HepG2 (cell line): ENCODE measurements around the gene GFAP. TPM values are rescaled to one million over a fixed set of nuclear protein-coding genes. Genes with fewer than 3 reads are reported as not detected.
A peak's percentile ranks its signal among the peaks of the same experiment; 100 is the strongest.

Experiments
- ADNP ChIP-seq: sonication (generic); formaldehyde crosslinking; IDR thresholded peaks from 2 replicates; pipeline ENCODE4 v1.4.0; 2020; ENCODE audit warnings: missing genetic modification reagents
- HNF4G ChIP-seq, 2 experiments: sonication (generic) in 1 of 2; formaldehyde crosslinking in 1 of 2; IDR thresholded peaks; 2 replicates each; pipeline versions ENCODE4 v1.4.0 to v1.6.1; 2011 to 2020; ENCODE audit warnings: borderline replicate concordance in 2 of 2, low read depth in 2 of 2, mild to moderate bottlenecking in 2 of 2, low read length in 1 of 2, missing genetic modification reagents in 1 of 2, moderate library complexity in 1 of 2
- HNRNPLL ChIP-seq: fragments of 200-400 bp; formaldehyde crosslinking; IDR thresholded peaks from 2 replicates; pipeline ENCODE4 v1.6.1; 2017; ENCODE audit warnings: mild to moderate bottlenecking, low read depth, low read length; ENCODE audit not compliant: poor library complexity, severe bottlenecking
- KLF15 ChIP-seq: sonication (generic); formaldehyde crosslinking; IDR thresholded peaks from 2 replicates; pipeline ENCODE4 v1.8.1; 2023; ENCODE audit warnings: borderline replicate concordance, mild to moderate bottlenecking, inconsistent platforms, missing genetic modification reagents, mixed read lengths
- MAZ ChIP-seq, 2 experiments: sonication (generic) in 1 of 2; formaldehyde crosslinking in 1 of 2; IDR thresholded peaks; 2 replicates each; pipeline versions ENCODE4 v1.5.0 to v1.6.1; 2012 to 2020; ENCODE audit warnings: low read depth in 2 of 2, mild to moderate bottlenecking in 2 of 2, borderline replicate concordance in 1 of 2, improper control_type of control experiment in 1 of 2, low read length in 1 of 2, missing genetic modification reagents in 1 of 2, moderate library complexity in 1 of 2
- NBN ChIP-seq: fragments of 450-650 bp; conservative IDR thresholded peaks from 2 replicates; pipeline ENCODE4 v1.6.1; 2017
- NFE2 ChIP-seq: sonication (generic); formaldehyde crosslinking; IDR thresholded peaks from 2 replicates; pipeline ENCODE4 v1.4.0; 2020; ENCODE audit warnings: missing genetic modification reagents
- NFYB ChIP-seq: sonication (generic); formaldehyde crosslinking; IDR thresholded peaks from 2 replicates; pipeline ENCODE4 v1.4.0; 2020; ENCODE audit warnings: missing genetic modification reagents
- NPAS2 ChIP-seq: sonication (generic); formaldehyde crosslinking; IDR thresholded peaks from 2 replicates; pipeline ENCODE4 v1.8.0; 2022; ENCODE audit warnings: mild to moderate bottlenecking, missing genetic modification reagents, borderline replicate concordance
- PHF20 ChIP-seq: sonication (generic); formaldehyde crosslinking; IDR thresholded peaks from 2 replicates; pipeline ENCODE4 v1.5.0; 2020; ENCODE audit warnings: mild to moderate bottlenecking, missing genetic modification reagents
- RBM39 ChIP-seq: fragments of 200-400 bp; formaldehyde crosslinking; IDR thresholded peaks from one replicate; pipeline ENCODE4 v1.6.1; 2018; ENCODE audit warnings: antibody characterized with exemption, mild to moderate bottlenecking, low read depth, low read length; ENCODE audit not compliant: poor library complexity, severe bottlenecking
- TSC22D2 ChIP-seq: sonication (generic); formaldehyde crosslinking; IDR thresholded peaks from 2 replicates; pipeline ENCODE4 v1.5.1; 2020; ENCODE audit warnings: missing genetic modification reagents, mild to moderate bottlenecking, borderline replicate concordance
- ZNF124 ChIP-seq: sonication (generic); formaldehyde crosslinking; IDR thresholded peaks from 2 replicates; pipeline ENCODE4 v1.4.0; 2020; ENCODE audit warnings: missing genetic modification reagents
- ZNF30 ChIP-seq: sonication (generic); formaldehyde crosslinking; IDR thresholded peaks from 2 replicates; pipeline ENCODE4 v1.5.0; 2020; ENCODE audit warnings: mild to moderate bottlenecking, missing genetic modification reagents
- ZNF326 ChIP-seq: sonication (generic); formaldehyde crosslinking; IDR thresholded peaks from 2 replicates; pipeline ENCODE4 v1.4.0; 2020; ENCODE audit warnings: missing genetic modification reagents, borderline replicate concordance
- ZNF616 ChIP-seq: sonication (generic); formaldehyde crosslinking; IDR thresholded peaks from 2 replicates; pipeline ENCODE4 v1.5.0; 2020; ENCODE audit warnings: low read depth, mild to moderate bottlenecking, missing genetic modification reagents
- ZNF782 ChIP-seq: sonication (generic); formaldehyde crosslinking; IDR thresholded peaks from 2 replicates; pipeline ENCODE4 v1.4.0; 2020; ENCODE audit warnings: missing genetic modification reagents, mild to moderate bottlenecking, borderline replicate concordance
- ZSCAN30 ChIP-seq: sonication (generic); formaldehyde crosslinking; IDR thresholded peaks from 2 replicates; pipeline ENCODE4 v1.5.0; 2020; ENCODE audit warnings: mild to moderate bottlenecking, missing genetic modification reagents
- polyA plus RNA-seq, 8 experiments: library from polyadenylated mRNA; depleted of rRNA in 3 of 8; stranded (reverse) in 7 of 8; unstranded in 1 of 8; fragments of >200 nt; fragmentation: Illumina TruSeq in 4 of 8; extraction: Trizol in 4 of 8; gene quantifications; 2 replicates each; pipeline versions ENCODE4 v1.2.1 to v1.2.3, GENCODE V29; 2011 to 2016; ENCODE audit warnings: low read depth in 4 of 8, missing spikeins in 1 of 8, mixed read lengths in 1 of 8; ENCODE audit not compliant: insufficient read depth in 1 of 8
- total RNA-seq, 5 experiments: library from RNA; depleted of rRNA; stranded (reverse); fragments of >200 nt; fragmentation: Illumina TruSeq; extraction: Trizol; gene quantifications; 2 replicates each; pipeline ENCODE4 v1.2.3, GENCODE V29; 2016; ENCODE audit warnings: low read depth in 1 of 5
- TF ChIP-seq, protein P1 (sequence below): sonication (generic); formaldehyde crosslinking; IDR thresholded peaks from 2 replicates; pipeline ENCODE4 v1.4.0; 2020; ENCODE audit warnings: mild to moderate bottlenecking, missing genetic modification reagents
- TF ChIP-seq, protein P2 (sequence below), 2 experiments: sonication (generic) in 1 of 2; formaldehyde crosslinking in 1 of 2; IDR thresholded peaks; 2 replicates each; pipeline versions ENCODE4 v1.4.0 to v1.6.1; 2016 to 2020; ENCODE audit warnings: borderline replicate concordance in 1 of 2, low read depth in 1 of 2, mild to moderate bottlenecking in 1 of 2, missing genetic modification reagents in 1 of 2

Gene GFAP
- total and polyA plus RNA-seq, 2 of the 13 experiments (the other 11 are each of a cell fraction or from before 2014, with no cell fraction given): 0.11 to 0.29 TPM

DNA sequence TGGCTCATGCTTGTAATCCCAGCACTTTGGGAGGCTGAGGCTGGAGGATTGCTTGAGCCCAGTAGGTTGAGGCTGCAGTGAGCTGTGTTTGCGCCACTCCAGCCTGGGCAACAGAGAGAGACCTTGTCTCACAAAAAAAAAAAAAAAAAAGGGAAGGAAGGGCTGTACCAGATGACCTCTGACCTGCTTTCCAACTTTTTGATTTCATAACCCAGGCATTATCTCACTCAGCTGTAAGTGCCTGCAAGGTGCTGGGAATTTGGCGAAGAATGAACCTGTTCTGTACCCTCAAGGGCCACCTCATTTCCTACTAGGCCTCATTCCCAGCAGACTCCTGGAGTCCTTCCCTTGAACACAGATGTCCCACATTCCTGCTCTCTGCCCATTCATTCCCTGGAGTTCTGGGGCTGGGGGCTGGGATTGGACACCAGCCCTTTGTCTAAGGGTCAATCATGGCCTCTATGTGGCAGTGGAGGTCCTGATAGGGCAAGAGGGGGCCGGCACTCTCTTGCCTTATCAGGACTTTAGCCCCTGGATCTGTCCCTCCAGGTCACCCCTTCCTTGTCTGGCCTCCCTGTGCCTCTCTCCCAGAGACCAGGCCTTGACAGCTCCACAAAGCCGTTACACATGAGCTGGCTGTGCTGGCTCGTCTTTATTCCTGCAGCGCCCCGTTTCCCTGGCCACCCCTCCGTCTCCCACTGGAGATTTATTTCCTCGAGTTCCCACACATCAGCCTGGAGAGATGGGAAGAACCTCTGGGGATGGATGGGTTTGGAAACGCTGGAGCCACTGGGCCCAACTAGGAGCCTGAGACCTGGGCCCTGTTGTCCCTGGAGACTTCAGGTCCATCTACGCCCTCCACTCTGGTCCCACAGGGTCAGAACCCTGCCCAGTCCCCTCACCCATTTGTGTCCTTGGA is 821 bp upstream of the GFAP start (continued):
- TF ChIP-seq NFYB (CRISPR knock-in tag): no peak
- TF ChIP-seq ADNP (CRISPR knock-in tag): no peak
- no peak for TF ChIP-seq NBN
- no peak for TF ChIP-seq ZNF326 (CRISPR knock-in tag)
- TF ChIP-seq ZNF616 (CRISPR knock-in tag): no peak
- TF ChIP-seq MAZ (IDR thresholded peaks at IDR 0.05; ENCODE audit: borderline replicate concordance, low read depth, low read length): 0 out of 2 replicates have a peak, but pooled peaks have one; percentile 44
- TF ChIP-seq MAZ (CRISPR knock-in tag; IDR thresholded peaks at IDR 0.05; ENCODE audit: low read depth): no peak
- TF ChIP-seq RBM39: no peak
- TF ChIP-seq ZNF782: 0 out of 2 replicates have a peak, but pooled peaks have one; percentile 67
- TF ChIP-seq KLF15 (CRISPR knock-in tag): no peak
- TF ChIP-seq ZNF124 (CRISPR knock-in tag): no peak
- TF ChIP-seq, protein P1, sequence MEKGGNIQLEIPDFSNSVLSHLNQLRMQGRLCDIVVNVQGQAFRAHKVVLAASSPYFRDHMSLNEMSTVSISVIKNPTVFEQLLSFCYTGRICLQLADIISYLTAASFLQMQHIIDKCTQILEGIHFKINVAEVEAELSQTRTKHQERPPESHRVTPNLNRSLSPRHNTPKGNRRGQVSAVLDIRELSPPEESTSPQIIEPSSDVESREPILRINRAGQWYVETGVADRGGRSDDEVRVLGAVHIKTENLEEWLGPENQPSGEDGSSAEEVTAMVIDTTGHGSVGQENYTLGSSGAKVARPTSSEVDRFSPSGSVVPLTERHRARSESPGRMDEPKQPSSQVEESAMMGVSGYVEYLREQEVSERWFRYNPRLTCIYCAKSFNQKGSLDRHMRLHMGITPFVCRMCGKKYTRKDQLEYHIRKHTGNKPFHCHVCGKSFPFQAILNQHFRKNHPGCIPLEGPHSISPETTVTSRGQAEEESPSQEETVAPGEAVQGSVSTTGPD (CRISPR knock-in tag): no peak
- TF ChIP-seq NPAS2: no peak
- no peak for TF ChIP-seq PHF20 (CRISPR knock-in tag)
- TF ChIP-seq ZNF30: no peak
- no peak for TF ChIP-seq NFE2
- TF ChIP-seq HNRNPLL: no peak
- no peak for TF ChIP-seq TSC22D2 (CRISPR knock-in tag)
- TF ChIP-seq HNF4G (IDR thresholded peaks at IDR 0.05; ENCODE audit: borderline replicate concordance, low read depth, low read length): 0 out of 2 replicates have a peak, but pooled peaks have one; percentile 6
- no peak for TF ChIP-seq HNF4G (CRISPR knock-in tag; IDR thresholded peaks at IDR 0.05; ENCODE audit: borderline replicate concordance, low read depth)
- TF ChIP-seq, protein P2, sequence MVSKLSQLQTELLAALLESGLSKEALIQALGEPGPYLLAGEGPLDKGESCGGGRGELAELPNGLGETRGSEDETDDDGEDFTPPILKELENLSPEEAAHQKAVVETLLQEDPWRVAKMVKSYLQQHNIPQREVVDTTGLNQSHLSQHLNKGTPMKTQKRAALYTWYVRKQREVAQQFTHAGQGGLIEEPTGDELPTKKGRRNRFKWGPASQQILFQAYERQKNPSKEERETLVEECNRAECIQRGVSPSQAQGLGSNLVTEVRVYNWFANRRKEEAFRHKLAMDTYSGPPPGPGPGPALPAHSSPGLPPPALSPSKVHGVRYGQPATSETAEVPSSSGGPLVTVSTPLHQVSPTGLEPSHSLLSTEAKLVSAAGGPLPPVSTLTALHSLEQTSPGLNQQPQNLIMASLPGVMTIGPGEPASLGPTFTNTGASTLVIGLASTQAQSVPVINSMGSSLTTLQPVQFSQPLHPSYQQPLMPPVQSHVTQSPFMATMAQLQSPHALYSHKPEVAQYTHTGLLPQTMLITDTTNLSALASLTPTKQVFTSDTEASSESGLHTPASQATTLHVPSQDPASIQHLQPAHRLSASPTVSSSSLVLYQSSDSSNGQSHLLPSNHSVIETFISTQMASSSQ (IDR thresholded peaks at IDR 0.05; ENCODE audit: low read depth): no peak
- TF ChIP-seq, protein P2 (CRISPR knock-in tag; IDR thresholded peaks at IDR 0.05; ENCODE audit: borderline replicate concordance): no peak
- TF ChIP-seq ZSCAN30: no peak
